HG03354 (cell line): Measurements from ENCODE around the gene VAC14.
A peak's percentile ranks its signal among the peaks of the same experiment; 100 is the strongest.

Experiments used
- ATAC-seq: cut with Tn5 transposase; IDR thresholded peaks from one replicate; pipeline ENCODE4 v1.9.1; 2021; ENCODE audit warnings: mild to moderate bottlenecking; ENCODE audit not compliant: unreplicated experiment, poor library complexity, severe bottlenecking

Gene VAC14

DNA sequence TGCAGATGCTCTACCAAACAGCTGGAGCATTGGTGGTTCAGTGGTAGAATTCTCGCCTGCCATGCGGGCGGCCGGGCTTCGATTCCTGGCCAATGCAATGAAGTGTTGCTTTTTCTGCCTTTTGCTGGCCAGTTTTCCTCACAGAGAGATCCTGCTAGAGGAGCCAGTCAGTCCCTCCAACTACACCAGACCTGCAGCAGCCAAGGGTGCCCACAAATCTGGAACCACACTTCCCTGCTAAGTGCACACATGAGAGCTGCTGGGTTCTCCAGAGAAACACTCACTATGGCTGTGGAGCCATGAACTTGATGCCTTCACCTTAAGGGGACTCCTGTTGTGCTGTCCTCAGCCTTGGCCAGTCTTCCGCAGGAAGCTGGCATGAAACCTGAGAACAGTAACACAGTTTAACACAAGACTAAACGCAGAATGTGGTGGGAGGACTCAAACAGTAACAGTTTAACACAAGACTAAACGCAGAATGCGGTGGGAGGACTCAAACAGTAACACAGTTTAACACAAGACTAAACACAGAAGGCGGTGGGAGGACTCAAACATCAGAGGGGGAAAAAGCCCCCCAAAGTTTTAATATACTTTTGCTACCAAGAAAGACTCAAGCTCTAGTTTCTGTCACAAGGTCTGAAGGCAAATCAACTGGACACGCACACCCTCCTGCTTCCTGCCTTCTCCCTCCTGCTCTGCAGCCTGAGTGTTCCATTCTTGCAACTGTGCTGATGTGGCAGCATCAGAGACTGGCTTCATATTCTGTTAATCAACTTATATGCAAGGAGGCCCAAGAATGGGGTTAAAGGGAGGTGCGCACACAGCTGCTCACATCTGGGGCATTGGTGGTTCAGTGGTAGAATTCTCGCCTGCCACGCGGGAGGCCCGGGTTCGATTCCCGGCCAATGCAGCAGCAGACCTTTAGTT is 12.0 kb downstream of the VAC14 start:
- no peak for ATAC-seq

DNA sequence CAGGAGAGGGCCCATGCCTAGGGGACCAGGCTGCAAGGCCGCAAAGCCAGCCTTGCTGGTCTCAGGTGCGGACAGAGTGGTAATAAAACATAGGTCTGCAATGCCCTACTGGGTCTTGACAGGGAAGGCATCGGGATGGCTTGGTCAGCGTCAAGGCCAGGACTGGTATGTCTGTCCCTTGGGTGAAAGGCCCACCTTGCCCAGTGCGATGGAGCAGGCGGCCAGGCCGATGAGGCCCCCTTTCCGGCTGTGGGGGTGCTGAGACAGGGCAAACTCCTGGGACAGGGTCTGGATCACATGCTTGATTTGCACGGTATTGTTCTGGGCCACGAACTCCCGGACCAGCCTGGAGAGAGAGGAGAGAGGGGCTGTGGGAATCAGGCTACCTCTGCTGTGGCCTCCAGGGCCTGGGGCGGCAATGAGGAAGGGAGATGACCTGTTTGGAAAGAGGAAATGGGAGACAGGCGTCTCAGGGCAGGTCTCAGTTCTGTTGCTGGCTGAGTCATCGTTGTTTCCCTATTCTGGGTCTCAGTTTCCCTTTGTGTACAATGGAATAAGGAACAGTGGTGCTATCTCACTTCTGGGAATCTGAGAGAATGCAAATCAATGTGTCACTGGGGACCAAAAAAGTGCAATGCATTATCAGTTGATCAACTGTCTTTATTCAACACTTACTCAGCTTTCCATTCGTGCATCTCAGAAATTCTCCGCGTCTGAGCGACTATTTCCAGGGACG is 14.8 kb downstream of the VAC14 start:
- ATAC-seq, result no peak

DNA sequence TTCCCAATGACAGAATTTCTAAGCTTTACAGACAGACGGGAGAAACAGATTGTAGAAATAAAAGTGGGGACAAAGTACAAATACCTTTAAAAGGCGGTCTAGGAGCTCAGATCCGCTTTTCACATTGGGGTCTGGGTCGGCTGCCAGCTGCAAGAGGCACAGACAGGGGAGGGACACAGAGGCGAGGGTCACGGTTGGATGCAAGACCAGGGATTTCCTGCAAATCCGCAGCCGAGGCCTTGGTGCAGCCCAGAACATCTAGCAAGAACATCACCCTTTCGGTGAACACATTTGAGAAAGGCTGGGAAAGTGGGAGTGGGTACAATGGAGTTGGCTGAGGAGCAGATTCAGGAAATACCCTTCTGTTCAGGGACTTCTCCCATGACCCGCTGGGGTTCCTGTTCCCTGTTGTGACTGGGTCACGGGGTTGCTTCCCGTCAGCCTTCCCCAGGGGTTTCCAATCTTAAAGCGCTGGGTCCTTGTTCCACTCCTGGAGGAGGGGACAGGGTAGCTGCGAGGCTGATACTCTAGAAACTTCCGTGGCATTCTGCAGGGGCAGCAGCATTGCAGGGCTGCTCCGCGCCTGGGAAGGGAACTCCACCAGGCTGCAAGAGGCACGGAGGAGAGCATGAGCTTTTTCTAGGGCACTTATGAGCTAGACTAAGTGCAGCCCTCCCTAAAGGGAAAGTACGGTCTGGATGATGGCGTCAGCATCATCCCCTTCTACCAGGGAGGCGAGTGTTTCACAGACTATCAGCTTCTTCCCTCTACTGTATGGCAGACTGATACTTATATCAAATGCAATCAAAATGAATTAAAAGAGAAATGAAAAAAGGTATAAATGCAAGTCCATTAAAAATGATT is 16.0 kb downstream of the VAC14 start:
- ATAC-seq, result no peak

DNA sequence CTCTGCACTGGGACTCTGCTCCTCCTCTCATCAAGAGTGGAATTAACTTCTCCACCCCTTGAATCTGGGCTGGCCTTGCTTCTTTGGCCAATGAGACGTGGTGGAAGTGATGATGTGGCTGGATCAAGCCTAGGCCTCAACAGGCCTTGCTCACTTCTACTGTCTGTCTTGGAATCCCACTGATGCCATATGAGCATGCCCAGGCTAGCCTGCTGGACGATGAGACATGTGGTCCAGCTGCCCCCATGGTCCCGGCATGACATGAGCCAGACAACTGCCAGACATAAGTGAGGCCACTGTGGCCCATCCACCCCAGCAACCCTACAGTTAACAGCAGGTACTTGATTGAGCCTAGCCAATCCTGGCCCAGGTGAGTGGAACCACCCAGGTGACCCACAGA is 18.7 kb downstream of the VAC14 start:
- no peak for ATAC-seq

DNA sequence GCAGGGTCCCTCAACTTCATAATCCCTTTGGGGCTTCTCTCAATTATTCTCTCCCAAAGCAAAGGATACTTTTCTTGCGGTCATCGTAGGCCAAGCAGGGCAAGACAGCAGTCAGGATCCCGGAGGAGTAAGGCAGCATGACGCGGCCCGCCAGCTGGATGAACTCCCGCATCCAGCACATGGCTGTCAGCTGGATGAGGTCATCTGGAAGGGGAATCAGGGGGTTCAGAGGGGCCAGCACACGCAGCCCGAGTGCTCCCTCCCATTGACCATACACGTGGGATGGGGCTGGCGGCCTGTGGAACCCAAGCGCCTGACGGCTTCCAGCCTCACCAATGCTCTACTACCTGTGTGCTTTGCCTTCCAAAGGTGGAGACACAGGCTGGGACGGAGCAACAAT is 19.2 kb downstream of the VAC14 start:
- ATAC-seq, result no peak

DNA sequence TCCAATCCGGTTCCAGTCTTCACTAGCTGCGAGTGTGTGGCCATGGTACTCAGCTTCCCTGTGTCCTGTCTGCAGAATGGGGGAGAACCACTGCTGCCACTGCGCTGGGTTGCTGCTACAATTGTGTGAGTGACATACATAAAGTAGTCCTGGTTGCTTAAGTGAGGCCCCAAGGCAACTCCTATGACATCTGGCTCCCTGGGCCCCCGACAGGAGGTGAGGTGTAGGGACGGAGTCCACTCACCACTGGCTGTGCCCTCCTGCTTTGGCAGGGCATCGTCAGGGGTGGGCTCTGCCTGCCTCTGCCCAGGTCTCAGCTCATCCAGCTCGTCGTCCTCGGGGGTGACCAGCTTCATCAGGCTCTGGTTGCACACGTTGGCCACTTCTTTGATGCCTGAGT is 20.4 kb downstream of the VAC14 start:
- no peak for ATAC-seq

DNA sequence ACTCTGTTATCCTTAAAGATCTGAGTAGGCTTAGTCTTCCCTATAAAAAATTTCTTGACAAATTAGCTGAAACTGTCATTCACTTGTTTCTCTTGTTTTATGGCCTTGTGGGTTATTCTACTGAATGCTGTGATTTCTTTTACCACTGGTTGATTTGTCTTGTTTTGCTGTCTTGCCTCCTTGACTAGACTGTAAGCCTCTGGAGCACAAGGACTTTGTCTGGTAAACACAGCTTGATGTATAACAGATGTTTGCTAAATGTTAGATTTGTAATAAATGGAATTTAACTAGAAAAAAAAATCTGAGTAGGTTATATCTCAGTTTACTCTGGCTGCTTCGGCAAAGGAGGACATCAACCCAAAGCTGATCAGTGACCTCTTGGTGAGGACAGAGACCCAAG is 21.6 kb downstream of the VAC14 start:
- ATAC-seq, result no peak

DNA sequence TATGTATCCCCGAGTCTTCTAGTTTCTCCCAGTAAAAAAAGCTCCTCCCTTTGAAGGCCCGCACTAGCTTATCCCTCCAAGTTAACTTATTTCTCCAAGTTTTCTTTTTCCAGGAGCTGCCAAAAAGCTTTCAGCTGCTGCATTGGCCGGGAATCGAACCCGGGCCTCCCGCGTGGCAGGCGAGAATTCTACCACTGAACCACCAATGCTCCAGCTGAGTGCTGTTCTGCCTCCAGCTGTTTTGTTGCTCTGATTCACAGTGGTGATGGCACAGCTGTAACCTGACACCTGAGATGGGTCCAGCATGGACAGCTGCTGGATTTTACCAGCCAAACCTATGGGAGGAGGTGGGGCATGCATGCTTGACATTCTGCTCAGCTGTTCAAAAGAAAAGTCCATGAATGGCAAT is 22.1 kb downstream of the VAC14 start:
- ATAC-seq, result no peak

DNA sequence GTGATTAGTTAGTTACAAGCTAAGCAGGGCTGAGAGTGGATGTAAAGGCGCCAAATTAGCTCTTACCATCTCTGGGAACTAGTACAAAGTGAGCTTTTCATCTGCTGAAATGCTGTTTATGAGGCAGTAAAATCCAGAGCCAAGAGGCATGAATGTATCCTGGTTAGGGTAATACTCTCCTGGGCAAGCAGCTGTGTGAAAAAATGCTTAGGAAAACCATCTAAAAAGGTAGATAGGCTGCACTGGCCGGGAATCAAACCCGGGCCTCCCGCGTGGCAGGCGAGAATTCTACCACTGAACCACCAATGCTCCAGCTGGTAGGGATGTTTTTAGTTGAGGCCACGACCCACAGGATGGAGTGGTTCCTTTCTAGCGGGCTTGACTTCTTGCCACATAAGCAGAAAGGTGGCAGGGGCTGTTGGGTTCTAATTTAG is 23.0 kb downstream of the VAC14 start:
- no peak for ATAC-seq

DNA sequence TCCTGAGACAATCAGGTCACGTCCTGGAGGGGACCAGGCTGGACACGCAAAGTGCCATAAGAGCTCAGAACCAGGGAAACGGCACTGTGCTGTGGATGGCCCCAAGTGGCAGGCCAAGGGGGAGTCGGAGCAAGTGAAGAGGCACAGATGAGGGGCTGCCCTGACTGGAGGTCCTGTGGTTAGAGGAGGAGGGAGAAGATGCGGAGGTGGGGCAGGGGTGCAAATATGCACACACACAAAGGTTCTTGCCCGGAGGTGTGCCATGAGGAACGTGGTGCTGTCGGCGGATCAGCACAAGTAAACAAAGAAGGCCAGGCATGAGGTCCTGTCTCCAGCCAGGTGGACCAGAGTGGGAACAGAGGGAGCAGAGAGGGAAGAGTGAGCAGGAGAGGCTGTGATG is 23.5 kb downstream of the VAC14 start:
- ATAC-seq, result no peak

DNA sequence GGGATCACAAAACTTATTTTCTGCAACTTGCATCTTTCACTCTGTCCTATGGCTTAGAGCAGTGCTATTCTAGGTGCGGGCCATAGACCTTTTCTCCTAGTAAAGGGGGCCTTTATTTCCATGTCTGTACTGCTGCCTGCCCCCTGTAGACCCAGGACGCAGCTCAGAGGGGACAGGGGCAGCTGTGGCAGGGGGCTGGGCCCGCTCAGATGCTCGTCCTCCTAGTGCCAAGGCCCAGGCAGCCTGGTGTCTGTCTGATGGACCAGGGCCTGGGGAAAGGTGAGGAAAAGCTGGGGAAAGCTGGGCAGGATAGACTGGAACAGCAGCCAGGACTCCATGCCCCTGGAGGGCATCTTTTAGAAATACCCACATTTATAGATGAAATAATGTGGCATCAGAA is 25.6 kb downstream of the VAC14 start:
- ATAC-seq, result no peak

DNA sequence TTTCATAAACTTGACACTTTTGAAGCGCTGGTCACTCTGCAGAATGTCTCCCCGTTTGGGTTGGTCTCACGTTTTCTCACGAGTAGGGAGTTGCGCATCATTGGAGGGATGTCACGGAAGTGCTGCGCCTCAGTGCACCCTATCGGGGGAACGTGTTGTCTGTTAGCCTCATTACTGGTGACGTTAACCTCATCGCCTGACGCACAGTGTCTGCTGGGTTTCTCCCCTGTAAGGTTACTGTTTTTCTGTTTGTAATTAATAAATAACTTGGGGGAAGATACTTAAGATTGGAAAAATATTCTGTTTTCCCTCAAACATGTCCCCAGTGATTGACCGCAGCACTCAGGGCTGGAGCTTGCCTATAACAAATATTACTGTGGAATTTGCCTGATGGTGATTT is 26.7 kb downstream of the VAC14 start:
- ATAC-seq, result no peak

DNA sequence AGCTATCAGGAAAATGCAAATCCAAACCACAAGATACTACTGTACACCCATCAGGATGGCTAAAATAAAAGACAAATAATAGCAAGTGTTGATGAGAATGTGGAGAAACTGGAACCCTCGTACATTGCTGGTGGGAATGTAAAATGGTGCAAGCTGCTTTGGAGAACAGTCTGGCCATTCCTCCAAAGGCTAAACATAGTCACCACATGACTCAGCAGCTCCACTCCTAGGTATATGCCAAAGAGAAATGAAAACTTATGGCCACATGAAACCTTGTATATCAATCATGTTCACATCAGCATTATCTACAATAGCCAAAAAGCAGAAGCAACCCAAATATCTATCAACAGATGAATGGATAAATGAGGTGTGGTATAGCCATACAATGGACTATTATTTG is 28.5 kb downstream of the VAC14 start:
- ATAC-seq, result no peak

DNA sequence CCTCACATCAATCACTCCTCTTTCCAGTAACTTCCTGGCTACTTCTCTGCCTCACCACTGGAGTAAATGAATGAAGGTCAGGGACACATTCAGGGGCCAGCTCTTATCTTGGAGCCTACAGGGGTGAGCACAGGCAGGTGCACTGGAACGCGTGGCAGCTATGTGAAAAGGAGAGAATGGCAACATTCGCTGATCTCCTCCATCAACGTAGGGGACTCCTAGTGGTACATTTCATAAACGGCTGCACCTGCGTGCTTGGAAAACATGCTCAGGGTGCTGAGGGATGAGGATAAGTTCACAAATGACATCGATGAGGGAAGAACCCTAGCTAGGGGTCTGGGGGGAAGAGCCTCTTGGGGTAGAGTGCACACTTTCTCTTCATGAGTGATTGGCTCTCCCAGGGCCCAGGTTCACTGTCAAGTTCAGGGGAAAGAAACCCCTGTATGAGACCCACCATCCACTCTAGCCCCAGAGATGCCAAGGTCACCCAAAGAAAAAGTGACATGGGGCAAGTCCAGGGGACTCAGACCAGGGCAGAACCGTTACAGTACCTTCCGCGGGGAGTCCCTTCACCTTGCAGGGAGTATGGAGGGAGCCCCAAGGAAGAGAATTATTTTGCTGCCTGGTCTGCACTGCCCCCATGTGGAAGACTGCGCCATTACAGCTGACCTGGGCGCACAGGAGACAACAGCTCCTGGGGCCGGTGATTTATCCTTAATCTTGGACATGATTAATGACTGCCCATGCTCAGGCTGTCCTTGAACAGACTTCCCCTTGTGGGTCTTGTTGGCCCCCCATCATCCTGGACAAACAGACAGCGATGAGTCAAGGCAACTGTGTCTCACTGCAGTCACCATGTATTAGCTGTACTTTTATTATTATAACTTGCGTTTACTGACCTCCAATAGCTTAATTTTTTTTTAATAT is 30.1 kb downstream of the VAC14 start:
- ATAC-seq, result peak; percentile 72

DNA sequence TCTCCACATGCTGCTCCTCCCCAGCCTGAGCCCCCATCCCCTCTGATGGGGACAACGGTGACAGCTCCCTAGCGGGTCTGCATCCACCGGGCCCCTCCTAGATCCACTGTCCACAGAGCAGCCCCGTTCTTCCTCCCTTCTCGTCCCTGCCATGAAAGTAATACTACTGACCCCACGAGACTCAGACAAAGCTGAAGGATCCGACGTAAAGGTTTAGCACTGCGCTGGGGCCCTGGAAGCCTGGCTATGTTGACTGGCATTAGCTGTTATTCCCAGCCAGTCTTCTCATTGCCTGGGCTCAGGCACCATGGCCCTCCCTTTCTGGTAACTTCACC is 30.7 kb downstream of the VAC14 start:
- ATAC-seq, result no peak

DNA sequence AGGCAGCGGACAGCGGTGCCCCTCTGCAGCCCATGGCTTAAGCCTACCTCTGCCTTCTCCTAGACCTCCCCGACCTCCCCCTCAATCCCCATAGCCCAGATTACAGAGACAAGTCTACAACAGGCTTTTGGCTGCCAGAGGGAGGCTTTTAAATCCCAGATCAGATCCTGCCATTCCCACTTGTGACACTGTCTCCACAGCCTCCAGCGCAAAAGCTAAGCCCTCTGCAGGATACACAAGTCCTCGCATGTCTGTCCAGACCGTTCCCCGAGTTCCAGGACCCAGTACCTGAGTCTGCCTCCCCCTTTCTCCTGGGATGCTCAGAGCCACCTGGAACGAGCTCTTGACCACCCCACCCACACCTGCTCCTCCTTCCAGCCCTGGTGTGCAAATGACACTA is 31.2 kb downstream of the VAC14 start:
- ATAC-seq, result no peak

DNA sequence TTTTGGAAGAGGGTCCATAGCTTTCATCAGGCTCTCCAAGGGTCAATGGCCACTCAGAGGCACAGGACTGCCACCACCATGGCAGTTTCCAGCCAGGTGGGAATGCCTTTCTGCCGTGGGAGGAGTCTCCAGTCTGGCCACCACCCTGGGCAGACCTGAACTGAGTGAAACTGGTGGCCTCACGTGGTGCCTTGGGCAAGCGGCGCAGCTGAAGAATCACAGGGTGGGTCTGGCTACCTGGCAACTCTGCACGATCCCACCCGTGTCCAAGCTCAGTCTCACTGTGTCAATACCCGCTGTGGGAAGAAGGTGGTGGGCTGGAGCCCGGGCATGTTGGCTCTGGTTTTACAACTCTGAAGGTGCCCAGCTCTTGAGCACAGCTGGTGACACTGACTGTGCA is 31.8 kb downstream of the VAC14 start:
- no peak for ATAC-seq

DNA sequence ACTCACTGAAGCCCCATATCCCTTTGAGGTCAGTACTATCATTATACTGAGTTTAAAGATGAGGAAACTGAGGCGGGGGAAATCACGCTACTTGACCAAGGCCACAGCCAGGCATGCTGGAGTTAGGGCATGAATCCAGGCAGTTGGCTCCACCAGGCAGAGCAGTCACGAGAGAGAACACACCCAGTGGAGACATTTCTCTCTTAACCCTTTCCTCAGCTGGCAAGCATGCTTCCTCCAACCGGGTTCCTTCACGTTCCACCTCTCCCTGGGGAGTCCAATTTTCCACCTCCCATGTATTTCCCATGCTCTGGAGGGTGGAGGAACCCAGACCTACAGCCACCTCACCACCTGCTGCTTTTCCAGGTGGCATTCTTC is 32.8 kb downstream of the VAC14 start:
- no peak for ATAC-seq
